Testis (tissue), 2 donors: Measurements from ENCODE around the gene ANO9.

Experiments
- POLR2A ChIP-seq: fragments of 450-650 bp; IDR thresholded peaks from one replicate; pipeline ENCODE4 v1.6.1; 2017; ENCODE audit warnings: antibody characterized with exemption, mild to moderate bottlenecking, moderate library complexity
- TF ChIP-seq, protein P1 (sequence below), 3 experiments: fragments of 450-650 bp in 2 of 3; fragments of 200-600 bp in 1 of 3; sonication (generic) in 1 of 3; IDR thresholded peaks; one replicate each; pipeline ENCODE4 v1.5.1; 2016 to 2019; ENCODE audit warnings: antibody characterized with exemption in 3 of 3, mild to moderate bottlenecking in 2 of 3, moderate library complexity in 1 of 3

- TF ChIP-seq, protein P1, sequence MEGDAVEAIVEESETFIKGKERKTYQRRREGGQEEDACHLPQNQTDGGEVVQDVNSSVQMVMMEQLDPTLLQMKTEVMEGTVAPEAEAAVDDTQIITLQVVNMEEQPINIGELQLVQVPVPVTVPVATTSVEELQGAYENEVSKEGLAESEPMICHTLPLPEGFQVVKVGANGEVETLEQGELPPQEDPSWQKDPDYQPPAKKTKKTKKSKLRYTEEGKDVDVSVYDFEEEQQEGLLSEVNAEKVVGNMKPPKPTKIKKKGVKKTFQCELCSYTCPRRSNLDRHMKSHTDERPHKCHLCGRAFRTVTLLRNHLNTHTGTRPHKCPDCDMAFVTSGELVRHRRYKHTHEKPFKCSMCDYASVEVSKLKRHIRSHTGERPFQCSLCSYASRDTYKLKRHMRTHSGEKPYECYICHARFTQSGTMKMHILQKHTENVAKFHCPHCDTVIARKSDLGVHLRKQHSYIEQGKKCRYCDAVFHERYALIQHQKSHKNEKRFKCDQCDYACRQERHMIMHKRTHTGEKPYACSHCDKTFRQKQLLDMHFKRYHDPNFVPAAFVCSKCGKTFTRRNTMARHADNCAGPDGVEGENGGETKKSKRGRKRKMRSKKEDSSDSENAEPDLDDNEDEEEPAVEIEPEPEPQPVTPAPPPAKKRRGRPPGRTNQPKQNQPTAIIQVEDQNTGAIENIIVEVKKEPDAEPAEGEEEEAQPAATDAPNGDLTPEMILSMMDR (IDR thresholded peaks at IDR 0.05): no peak
- no peak for TF ChIP-seq POLR2A
Observed at GRCh38 chr11:473962-474785, 32.4 kb upstream of the ANO9 start.
